ENCODE measurements around the gene MLC1. TPM values are rescaled to one million over a fixed set of nuclear protein-coding genes. Genes with fewer than 3 reads are reported as not detected.

Gene MLC1
- total and polyA plus RNA-seq, 4 donors: 0.65 to 2.6 (median 0.77) TPM

DNA sequence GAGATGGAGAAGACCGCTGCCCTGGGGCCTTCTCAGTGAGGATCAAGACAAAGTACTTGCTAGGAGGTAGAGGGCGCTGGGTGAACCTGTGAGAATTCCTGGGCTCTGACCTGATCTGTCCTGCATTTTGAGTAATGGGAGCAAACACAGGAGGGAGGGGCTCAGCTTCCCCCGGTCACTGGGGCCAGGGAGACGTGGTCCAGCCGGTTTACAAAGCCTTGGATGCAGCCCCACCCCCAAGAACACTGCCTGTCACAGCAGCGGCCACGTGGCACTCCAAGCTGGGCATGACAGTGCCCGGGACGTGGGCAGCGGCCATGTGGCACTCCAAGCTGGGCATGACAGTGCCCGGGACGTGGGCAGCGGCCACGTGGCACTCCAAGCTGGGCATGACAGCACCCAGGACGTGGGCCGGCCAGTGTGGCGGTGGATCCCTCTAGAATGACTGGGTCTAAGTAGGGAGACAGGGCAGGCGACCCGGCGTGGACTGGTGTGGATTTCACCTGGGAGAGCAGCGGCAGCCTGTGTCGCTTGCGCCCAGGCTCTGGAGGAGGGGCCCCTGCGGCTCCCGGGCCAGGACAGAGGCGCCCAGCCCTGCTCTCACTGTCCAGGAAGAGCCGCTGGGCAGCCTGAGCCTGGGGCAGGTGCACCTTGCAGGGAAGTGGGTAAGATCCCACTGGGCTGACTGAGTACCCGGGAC lies 24.6 kb downstream of the MLC1 start:
- no peaks in the 10 kb centered on the region for H3K9me3 ChIP-seq (ENCODE audit: control insufficient read depth in 4 of 4, insufficient read depth in 3 of 4, low read length in 3 of 4)
- TF ChIP-seq, protein P1, sequence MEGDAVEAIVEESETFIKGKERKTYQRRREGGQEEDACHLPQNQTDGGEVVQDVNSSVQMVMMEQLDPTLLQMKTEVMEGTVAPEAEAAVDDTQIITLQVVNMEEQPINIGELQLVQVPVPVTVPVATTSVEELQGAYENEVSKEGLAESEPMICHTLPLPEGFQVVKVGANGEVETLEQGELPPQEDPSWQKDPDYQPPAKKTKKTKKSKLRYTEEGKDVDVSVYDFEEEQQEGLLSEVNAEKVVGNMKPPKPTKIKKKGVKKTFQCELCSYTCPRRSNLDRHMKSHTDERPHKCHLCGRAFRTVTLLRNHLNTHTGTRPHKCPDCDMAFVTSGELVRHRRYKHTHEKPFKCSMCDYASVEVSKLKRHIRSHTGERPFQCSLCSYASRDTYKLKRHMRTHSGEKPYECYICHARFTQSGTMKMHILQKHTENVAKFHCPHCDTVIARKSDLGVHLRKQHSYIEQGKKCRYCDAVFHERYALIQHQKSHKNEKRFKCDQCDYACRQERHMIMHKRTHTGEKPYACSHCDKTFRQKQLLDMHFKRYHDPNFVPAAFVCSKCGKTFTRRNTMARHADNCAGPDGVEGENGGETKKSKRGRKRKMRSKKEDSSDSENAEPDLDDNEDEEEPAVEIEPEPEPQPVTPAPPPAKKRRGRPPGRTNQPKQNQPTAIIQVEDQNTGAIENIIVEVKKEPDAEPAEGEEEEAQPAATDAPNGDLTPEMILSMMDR (IDR thresholded peaks at IDR 0.05; ENCODE audit: control extremely low read depth, extremely low read depth): no peak
- DNase-seq (peak in 1 of 3 donors; percentile 48), ATAC-seq (ENCODE audit: insufficient read depth, low FRiP score) (no peak)
- H3K4me1 ChIP-seq (ENCODE audit: control insufficient read depth in 5 of 5, insufficient read depth in 5 of 5, low read length in 5 of 5): peaks cover 2 to 15% (median 4%) of the 10 kb centered on the region in 5 donors
- no peaks in the 10 kb centered on the region for H3K36me3 ChIP-seq (ENCODE audit: control insufficient read depth in 4 of 4, insufficient read depth in 4 of 4, low read length in 4 of 4)
- 62 to 71% methylated on average over 28 of the region's 28 CpGs for WGBS, 2 donors
- H3K27me3 ChIP-seq (ENCODE audit: control insufficient read depth in 3 of 3, insufficient read depth in 3 of 3, low read length in 2 of 3): peaks cover 0 to 3% (median 0%) of the 10 kb centered on the region in 3 donors
- no peak overlapping the region for H3K9ac ChIP-seq (ENCODE audit: insufficient read depth in 1 of 2, low read length in 2 of 2)
- H3K4me3 ChIP-seq: no peak overlapping the region
- no peak overlapping the region for H3K27ac ChIP-seq (ENCODE audit: low read depth in 1 of 2, low read length in 1 of 2)

DNA sequence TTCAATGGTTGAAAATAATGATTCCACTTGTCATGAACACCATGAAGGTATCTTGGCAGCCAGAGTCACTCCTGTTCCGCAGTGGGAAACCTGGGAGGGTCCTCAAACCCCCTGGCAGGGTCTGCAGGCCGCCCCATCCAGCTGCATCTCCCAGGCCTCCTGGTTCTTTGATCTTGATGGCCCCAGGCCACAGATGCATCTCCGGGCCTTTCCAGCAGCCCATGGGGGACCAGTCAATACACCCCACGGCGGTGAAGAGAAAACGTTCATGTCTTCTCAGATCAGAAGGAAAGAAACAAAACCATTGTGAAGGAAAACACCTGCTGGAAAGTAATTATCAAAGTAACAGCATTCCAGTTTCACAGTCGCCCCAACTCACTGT lies 25.4 kb downstream of the MLC1 start:
- no peak overlapping the region for H3K9ac ChIP-seq (ENCODE audit: insufficient read depth in 1 of 2, low read length in 2 of 2)
- peaks cover 0 to 3% (median 0%) of the 10 kb centered on the region in 3 donors for H3K27me3 ChIP-seq (ENCODE audit: control insufficient read depth in 3 of 3, insufficient read depth in 3 of 3, low read length in 2 of 3)
- H3K4me3 ChIP-seq: no peak overlapping the region
- ATAC-seq (ENCODE audit: insufficient read depth, low FRiP score) (no peak), DNase-seq (no peak)
- no peaks in the 10 kb centered on the region for H3K9me3 ChIP-seq (ENCODE audit: control insufficient read depth in 4 of 4, insufficient read depth in 3 of 4, low read length in 3 of 4)
- no peak overlapping the region for H3K27ac ChIP-seq (ENCODE audit: low read depth in 1 of 2, low read length in 1 of 2)
- H3K36me3 ChIP-seq (ENCODE audit: control insufficient read depth in 4 of 4, insufficient read depth in 4 of 4, low read length in 4 of 4): no peaks in the 10 kb centered on the region
- peaks cover 2 to 15% (median 4%) of the 10 kb centered on the region in 5 donors for H3K4me1 ChIP-seq (ENCODE audit: control insufficient read depth in 5 of 5, insufficient read depth in 5 of 5, low read length in 5 of 5)
- WGBS, 2 donors: 83 to 86% methylated on average over 7 of the region's 7 CpGs
- TF ChIP-seq, protein P1 (IDR thresholded peaks at IDR 0.05; ENCODE audit: control extremely low read depth, extremely low read depth): no peak

DNA sequence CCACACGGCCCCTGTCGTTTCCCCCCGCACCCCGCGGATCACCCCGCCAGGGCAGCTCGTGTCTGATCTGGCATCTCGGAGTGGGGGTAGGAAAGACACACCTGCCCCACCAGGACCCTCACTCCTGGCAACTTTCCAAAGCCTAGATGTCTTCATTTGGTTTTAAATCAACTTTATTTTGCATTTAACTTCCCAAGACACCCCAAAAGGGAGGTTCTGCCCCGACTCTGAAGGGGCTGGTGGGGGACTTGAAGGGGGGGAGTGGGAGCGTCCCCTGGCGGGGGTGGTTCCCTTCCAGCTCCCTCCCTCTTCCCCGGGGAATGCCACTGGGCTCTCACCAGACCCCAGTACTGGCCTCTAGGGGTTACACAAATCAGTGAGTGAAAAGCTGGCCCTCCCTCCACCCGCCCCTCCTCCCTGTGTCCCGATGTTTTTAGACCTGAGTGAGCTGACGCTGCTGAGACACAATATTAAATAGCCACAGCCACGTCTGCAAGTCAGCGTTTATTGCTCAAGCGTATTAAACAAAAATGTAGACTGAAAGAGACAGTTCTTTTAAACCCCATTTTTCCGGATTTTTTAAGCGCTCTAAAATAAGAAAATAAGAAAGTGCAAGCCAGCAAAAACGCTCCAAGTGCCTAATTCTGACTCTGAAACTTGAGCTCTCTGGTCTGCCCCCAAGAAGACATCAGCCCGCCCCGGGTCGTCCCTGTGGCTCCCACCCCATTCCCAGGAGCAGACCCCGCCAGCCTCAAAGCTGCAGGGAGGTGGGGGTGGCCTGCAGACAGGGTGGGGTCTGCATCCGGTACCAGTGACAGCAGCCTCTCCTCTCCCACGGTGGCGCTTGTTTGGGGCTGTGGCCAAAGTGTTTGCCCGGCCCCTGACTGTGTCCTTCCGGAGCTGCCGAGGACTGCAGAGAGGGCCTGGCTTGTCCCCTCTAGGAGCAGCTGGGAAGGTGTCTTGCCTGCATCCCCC lies 26.0 kb downstream of the MLC1 start:
- TF ChIP-seq, protein P1 (IDR thresholded peaks at IDR 0.05; ENCODE audit: control extremely low read depth, extremely low read depth): no peak
- H3K9ac ChIP-seq (ENCODE audit: insufficient read depth in 1 of 2, low read length in 2 of 2): no peak overlapping the region
- peaks cover 0 to 4% (median 0%) of the 10 kb centered on the region in 4 donors for H3K9me3 ChIP-seq (ENCODE audit: control insufficient read depth in 4 of 4, insufficient read depth in 3 of 4, low read length in 3 of 4)
- DNase-seq (peak; percentile 68 to 89 (median 80)), ATAC-seq (ENCODE audit: insufficient read depth, low FRiP score) (no peak)
- no peaks in the 10 kb centered on the region for H3K27me3 ChIP-seq (ENCODE audit: control insufficient read depth in 3 of 3, insufficient read depth in 3 of 3, low read length in 2 of 3)
- no peak overlapping the region for H3K27ac ChIP-seq (ENCODE audit: low read depth in 1 of 2, low read length in 1 of 2)
- peaks cover 2 to 15% (median 4%) of the 10 kb centered on the region in 5 donors for H3K4me1 ChIP-seq (ENCODE audit: control insufficient read depth in 5 of 5, insufficient read depth in 5 of 5, low read length in 5 of 5)
- no peak overlapping the region for H3K4me3 ChIP-seq
- no peaks in the 10 kb centered on the region for H3K36me3 ChIP-seq (ENCODE audit: control insufficient read depth in 4 of 4, insufficient read depth in 4 of 4, low read length in 4 of 4)
- 21 to 27% methylated on average over 31 of the region's 31 CpGs for WGBS, 2 donors

Measured in lung (tissue), 12 donors.